Fibroblast of lung (primary cell): ENCODE results near the gene PPP2R5C.

Experiments
- CTCF ChIP-seq, 2 donors: IDR thresholded peaks in 1 of 2; conservative IDR thresholded peaks in 1 of 2; 1 replicate in 1 of 2; 2 replicates in 1 of 2; pipeline ENCODE4 v1.5.1; 2011 to 2012; ENCODE audit warnings: low read length in 2 of 2, control low read depth in 1 of 2, inconsistent platforms in 1 of 2, low read depth in 1 of 2, mild to moderate bottlenecking in 1 of 2
- EZH2 ChIP-seq: IDR thresholded peaks from 2 replicates; pipeline ENCODE4 v1.5.1; 2012; ENCODE audit warnings: low read length, control low read depth, mild to moderate bottlenecking; ENCODE audit errors: missing control alignments

GRCh38 chr14:101932673-101933072, 171.2 kb downstream of the PPP2R5C start:
- TF ChIP-seq EZH2: no peak
- no peak for TF ChIP-seq CTCF (conservative IDR thresholded peaks at IDR 0.05 in 1 of 2, IDR thresholded peaks at IDR 0.05 in 1 of 2; ENCODE audit: low read depth in 1 of 2, low read length in 2 of 2)
